Head of caudate nucleus (tissue), 42 donors: Measurements from ENCODE around the gene GIMAP1.
"Not testable (repeated sequence)": the region's sequence is repeated elsewhere in the genome, so short reads cannot be mapped to it uniquely, and the experiment has no call there.

Source experiments
- DNase-seq, 42 donors: peaks; one replicate each; pipeline versions ENCODE4 v3.0.0 to v3.0.0-alpha.2; 2020 to 2021; ENCODE audit warnings: mixed read lengths in 7 of 42
- intact Hi-C: fragments of 100-400 bp; cut with DNase I; formaldehyde crosslinking; loops from one replicate; pipeline ENCODE4 v1.15.0; 2022

The GIMAP1 gene

GRCh38 chr7:150716368-150716767, at the start of gene GIMAP1:
GIMAP1 (plus strand) TSS chr7:150716613; CDS start chr7:150719048, 2,435 bp downstream.
- intact Hi-C loops = no loop called here
- DNase-seq = peak in 9 of 42 donors; percentile 14 to 47 (median 23)

DNA sequence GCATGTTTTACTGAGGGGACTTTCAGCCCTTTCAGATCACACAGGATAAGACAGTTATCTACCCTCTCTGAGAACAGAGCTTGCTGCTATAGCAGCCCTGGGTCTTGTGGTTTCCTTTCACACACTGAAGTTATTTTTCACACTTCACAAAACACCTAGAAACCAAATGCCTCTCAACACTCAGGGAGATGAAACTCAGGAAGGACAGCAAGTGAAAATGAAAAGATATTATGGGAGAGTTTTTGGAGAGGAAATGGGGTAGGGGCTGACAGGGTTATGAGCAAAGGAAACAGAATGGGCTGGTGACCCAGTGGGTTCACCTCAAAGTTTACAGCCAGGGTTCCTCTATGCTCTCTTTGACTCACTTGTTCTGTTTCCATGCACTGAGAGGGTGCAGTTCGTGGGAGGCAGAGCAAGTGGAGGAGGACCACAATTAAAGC, 47.9 kb upstream of the GIMAP1 start:
- intact Hi-C loops = no loop called here
- no peak for DNase-seq

DNA sequence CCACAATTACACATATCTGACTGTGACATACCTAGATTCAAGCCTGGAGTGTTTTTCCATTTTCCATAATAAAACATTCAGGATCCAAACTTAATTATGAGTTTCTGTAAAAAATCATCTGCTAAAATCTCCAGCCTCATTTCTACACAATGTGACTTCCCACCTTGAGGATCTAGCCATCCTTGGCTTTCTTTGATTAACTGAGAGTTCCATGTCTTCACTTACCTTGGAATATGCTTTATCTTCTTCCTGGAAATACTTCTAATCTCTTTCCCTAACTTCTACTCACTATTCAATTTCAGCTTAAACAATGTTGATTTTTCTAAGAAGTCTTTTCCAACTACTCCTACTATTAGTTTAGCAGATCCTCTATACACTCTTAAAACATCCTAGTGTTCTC, 47.4 kb upstream of the GIMAP1 start:
- DNase-seq = no peak
- intact Hi-C loops = no loop called here

DNA sequence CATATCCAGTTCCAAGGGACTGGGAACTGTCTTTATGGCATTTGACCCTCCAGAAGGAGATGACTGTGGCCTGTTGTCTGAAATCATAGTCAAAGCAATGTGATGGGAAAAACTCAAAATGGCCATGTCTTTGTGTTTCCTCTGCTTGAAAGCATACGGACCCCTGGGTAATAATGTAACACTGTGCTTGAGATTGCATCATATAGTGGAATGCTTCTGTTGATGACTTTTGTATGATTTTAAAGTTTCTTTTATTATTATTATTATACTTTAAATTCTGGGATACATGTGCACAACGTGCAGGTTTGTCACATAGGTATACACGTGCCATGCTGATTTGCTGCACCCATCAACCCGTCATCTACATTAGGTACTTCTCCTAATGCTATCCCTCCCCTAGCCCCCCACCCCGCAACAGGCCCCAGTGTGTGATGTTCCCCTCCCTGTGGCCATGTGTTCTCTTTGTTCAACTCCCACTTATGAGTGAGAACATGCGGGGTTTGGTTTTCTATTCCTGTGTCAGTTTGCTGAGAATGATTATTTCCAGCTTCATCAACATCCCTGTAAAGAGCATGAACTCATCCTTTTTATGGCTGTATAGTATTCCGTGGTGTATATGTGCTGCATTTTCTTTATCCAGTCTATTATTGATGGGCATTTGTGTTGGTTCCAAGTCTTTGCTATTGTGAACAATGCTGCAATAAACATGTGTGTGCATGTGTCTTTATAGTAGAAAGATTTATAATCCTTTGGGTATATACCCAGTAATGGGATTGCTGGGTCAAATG, 44.4 kb upstream of the GIMAP1 start:
- DNase-seq, intact Hi-C loops: not testable (repeated sequence)

GRCh38 chr7:150675714-150676113, 40.7 kb upstream of the GIMAP1 start:
- DNase-seq = no peak
- intact Hi-C loops = no loop called here

- DNase-seq, intact Hi-C loops: not testable (repeated sequence)
Observed at GRCh38 chr7:150676276-150676675, 40.1 kb upstream of the GIMAP1 start.

- DNase-seq, intact Hi-C loops: not testable (repeated sequence)
Observed at GRCh38 chr7:150676854-150677253, 39.6 kb upstream of the GIMAP1 start.

- DNase-seq, intact Hi-C loops: not testable (repeated sequence)
Observed at GRCh38 chr7:150678601-150679000, 37.8 kb upstream of the GIMAP1 start.

DNA sequence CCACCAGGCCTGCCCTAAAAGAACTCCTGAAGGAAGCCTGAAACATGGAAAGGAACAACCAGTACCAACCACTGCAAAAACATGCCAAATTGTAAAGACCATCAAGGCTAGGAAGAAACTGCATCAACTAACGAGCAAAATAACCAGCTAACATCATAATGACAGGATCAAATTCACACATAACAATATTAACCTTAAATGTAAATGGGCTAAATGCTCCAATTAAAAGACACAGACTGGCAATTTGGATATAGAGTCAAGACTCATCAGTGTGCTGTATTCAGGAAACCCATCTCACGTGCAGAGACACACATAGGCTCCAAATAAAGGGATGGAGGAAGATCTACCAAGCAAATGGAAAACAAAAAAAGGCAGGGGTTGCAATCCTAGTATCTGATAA, 36.0 kb upstream of the GIMAP1 start:
- intact Hi-C loops, DNase-seq: not testable (repeated sequence)

GRCh38 chr7:150685219-150686029, 31.0 kb upstream of the GIMAP1 start, which contains the start of gene GIMAP2:
GIMAP2 (plus strand) TSS chr7:150685706; CDS start chr7:150687060, 1,354 bp downstream.
- peak in 3 of 42 donors; percentile 7 to 41 (median 19) for DNase-seq
- intact Hi-C loops = no loop called here

DNA sequence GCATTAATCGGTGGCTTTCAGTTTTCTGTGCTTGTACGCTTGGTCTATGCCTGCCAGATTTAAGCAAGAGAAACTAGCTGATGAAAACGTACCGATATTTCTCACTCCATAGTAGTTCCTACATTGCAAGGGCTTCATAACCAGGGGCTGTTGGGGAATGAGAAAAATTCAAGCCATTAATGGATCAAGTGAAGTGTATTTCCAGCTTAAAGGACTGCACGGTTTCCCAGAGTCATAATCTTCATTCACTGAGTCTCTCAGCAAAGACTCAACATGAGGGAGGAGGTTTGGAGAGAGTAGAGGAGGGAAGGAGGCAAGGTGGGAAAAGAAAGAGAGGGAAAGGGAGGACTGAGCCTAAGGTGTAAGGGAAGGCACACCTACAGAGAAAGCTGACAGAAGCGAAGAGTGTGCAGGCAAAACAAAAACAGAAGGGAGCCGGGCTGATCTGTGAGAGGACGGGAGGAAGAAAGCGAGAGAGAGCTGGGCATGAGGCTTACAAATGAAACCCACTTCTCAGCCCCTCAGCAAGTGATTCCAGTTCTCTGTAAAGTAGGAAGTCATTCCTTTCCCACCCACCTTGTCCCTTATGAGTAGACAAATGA, 30.3 kb upstream of the GIMAP1 start:
- intact Hi-C loops = no loop called here
- DNase-seq = no peak

DNA sequence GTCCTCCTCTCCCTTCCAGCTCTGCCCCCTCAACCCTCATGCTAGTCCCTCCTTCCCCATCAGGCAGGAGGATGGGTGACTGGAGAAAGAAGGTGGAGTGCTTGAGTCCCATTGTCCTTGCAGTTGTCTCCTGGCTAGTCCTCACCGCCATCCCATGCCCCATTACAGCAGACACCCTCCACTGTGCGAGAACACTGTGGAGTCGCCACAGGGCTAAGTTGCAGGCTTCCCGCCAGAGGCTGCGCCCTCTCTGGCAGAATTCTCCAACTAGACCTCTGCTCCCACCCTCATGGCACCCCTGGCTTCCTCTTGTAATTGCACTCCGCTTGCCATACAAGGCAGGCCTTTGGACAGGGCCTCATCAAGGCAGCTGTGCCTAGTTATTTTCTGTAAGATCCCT, 27.8 kb upstream of the GIMAP1 start:
- intact Hi-C loops = no loop called here

DNA sequence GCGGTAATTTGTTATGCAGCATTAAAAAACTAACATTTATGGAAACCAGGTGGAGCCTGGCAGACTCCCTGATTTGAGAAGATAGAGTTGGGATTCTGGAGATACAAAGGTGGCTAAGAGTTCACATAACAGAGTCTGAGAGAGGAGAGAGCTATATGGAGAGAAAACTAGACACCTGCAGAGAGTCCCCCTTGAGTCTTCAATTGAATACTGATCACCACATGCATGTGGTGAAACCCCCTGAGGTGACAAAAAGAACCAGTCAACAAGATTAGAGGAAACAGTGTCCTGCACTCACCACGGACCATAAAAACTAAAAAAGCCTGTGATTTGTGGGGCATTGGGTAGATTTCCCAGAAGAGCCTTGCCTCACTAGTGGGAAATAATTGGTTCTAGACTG, 20.8 kb upstream of the GIMAP1 start:
- intact Hi-C loops = no loop called here
- no peak for DNase-seq

More for the DNA sequence above, 27.8 kb upstream of the GIMAP1 start:
- no peak for DNase-seq

GRCh38 chr7:150703209-150703608, 13.2 kb upstream of the GIMAP1 start:
- intact Hi-C loops = no loop called here
- DNase-seq = no peak

GRCh38 chr7:150715293-150715692, 1.1 kb upstream of the GIMAP1 start:
- DNase-seq = no peak

DNA sequence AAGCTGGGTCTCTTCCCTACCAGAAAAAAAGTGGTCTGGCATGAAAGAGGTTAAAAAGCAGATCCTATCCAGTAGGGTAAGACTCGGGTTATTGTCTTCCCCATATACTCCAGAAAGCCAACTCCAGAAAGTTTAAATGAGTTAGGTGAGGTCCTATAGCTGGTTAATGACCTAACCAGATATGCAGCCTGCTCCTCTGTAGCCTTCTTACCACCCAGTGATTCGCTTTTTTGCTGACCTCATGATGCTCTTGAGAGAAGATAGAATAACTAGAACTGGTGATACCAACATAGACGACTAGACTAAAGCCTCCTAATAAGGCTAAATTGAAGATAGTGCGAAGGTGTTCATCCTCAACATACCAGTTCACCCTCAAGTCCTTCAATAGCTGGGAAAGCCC, 675 bp upstream of the GIMAP1 start:
- intact Hi-C loops = no loop called here
- no peak for DNase-seq

More at GRCh38 chr7:150715293-150715692, 1.1 kb upstream of the GIMAP1 start:
- intact Hi-C loops = no loop called here

- intact Hi-C loops = no loop called here
- no peak for DNase-seq
Observed at GRCh38 chr7:150716939-150717338, 526 bp downstream of the GIMAP1 start.

GRCh38 chr7:150717814-150718420, 1.5 kb downstream of the GIMAP1 start:
- intact Hi-C loops = no loop called here
- DNase-seq = no peak

DNA sequence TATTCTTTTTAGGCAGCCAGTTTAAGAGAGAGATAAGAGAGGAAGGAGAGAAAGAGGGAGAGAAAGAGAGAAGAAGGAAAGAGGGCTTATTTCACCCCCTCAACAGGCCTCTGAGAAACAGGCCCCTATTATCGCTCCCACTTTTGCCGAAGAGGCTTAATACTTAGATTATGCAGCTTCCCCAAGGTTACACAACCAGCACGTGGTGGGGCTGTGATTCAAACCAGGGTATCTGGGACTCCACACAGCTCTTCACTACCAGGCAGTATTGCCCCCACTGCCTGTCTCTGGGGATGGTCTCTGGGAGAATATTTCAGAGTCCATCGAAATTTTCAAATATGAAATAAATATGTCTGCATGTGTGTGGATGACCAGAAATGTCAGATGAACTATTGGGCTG, 3.0 kb downstream of the GIMAP1 start:
- DNase-seq = peak in 2 of 42 donors; percentile 19 to 28
- intact Hi-C loops = no loop called here
